GM18511 (cell line): ENCODE data around the gene RBM20.
"Not testable (repeated sequence)": the region's sequence is repeated elsewhere in the genome, so short reads cannot be mapped to it uniquely, and the experiment has no call there.

Source experiments
- ATAC-seq: cut with Tn5 transposase; IDR thresholded peaks from one replicate; pipeline ENCODE4 v1.9.1; 2021; ENCODE audit warnings: mild to moderate bottlenecking, moderate library complexity; ENCODE audit not compliant: unreplicated experiment

The RBM20 gene

GRCh38 chr10:110647136-110647430, 2.9 kb downstream of the RBM20 start:
- ATAC-seq: no peak

- ATAC-seq: no peak
These were observed 4.7 kb downstream of the RBM20 start for GRCh38 chr10:110648692-110649346.

- no peak for ATAC-seq
These were observed 5.5 kb downstream of the RBM20 start for GRCh38 chr10:110649347-110650264.

- ATAC-seq: no peak
These were observed 6.1 kb downstream of the RBM20 start for GRCh38 chr10:110650265-110650668.

- peak; percentile 94 for ATAC-seq
These were observed 7.2 kb downstream of the RBM20 start for GRCh38 chr10:110651044-110651958.

GRCh38 chr10:110652475-110653118, 8.5 kb downstream of the RBM20 start:
- no peak for ATAC-seq

GRCh38 chr10:110655320-110655719, 11.2 kb downstream of the RBM20 start:
- ATAC-seq: no peak

GRCh38 chr10:110656612-110657011, 12.5 kb downstream of the RBM20 start:
- no peak for ATAC-seq

GRCh38 chr10:110657973-110658691, 14.0 kb downstream of the RBM20 start:
- ATAC-seq: no peak

GRCh38 chr10:110659558-110659957, 15.4 kb downstream of the RBM20 start:
- ATAC-seq: no peak

GRCh38 chr10:110660289-110660688, 16.2 kb downstream of the RBM20 start:
- not testable (repeated sequence) for ATAC-seq

- no peak for ATAC-seq
These were observed 17.2 kb downstream of the RBM20 start for GRCh38 chr10:110661292-110661691.

GRCh38 chr10:110664483-110665420, 20.6 kb downstream of the RBM20 start:
- no peak for ATAC-seq

- not testable (repeated sequence) for ATAC-seq
These were observed 22.1 kb downstream of the RBM20 start for GRCh38 chr10:110666259-110666658.

- no peak for ATAC-seq
These were observed 22.5 kb downstream of the RBM20 start for GRCh38 chr10:110666673-110667072.

- ATAC-seq: no peak
These were observed 23.6 kb downstream of the RBM20 start for GRCh38 chr10:110667620-110668343.

GRCh38 chr10:110668443-110668842, 24.3 kb downstream of the RBM20 start:
- ATAC-seq: no peak

GRCh38 chr10:110670335-110670734, 26.2 kb downstream of the RBM20 start:
- ATAC-seq: no peak
